Eye (tissue), 1 donor: Measurements from ENCODE around the gene TNFRSF17.

Experiments
- DNase-seq: peaks from one replicate; pipeline ENCODE4 v3.0.0-alpha.2; 2015

Gene TNFRSF17

GRCh38 chr16:12009462-12009861 lies 44.5 kb downstream of the TNFRSF17 start:
- DNase-seq, result no peak

GRCh38 chr16:12009922-12010321 lies 44.9 kb downstream of the TNFRSF17 start:
- DNase-seq, result no peak

GRCh38 chr16:12010388-12011251 lies 45.6 kb downstream of the TNFRSF17 start:
- DNase-seq, result no peak

- DNase-seq, result no peak
Observed at GRCh38 chr16:12011565-12011964, 46.6 kb downstream of the TNFRSF17 start.

GRCh38 chr16:12016291-12016947 lies 51.4 kb downstream of the TNFRSF17 start:
- DNase-seq, result no peak

GRCh38 chr16:12017558-12017957 lies 52.5 kb downstream of the TNFRSF17 start:
- DNase-seq, result no peak
